ENCODE data around the gene MUSTN1. TPM values are rescaled to one million over a fixed set of nuclear protein-coding genes. Genes with fewer than 3 reads are reported as not detected.

Gene MUSTN1
- total RNA-seq, 1 donor from 2014 or later = 4.1 TPM

GRCh38 chr3:52879581-52879980 lies 44.8 kb upstream of the MUSTN1 start:
- no peaks in the 10 kb centered on the region for H3K9me3 Mint-ChIP-seq
- H3K36me3 Mint-ChIP-seq (ENCODE audit: low read depth) = peaks cover 8% of the 10 kb centered on the region
- DNase-seq (ENCODE audit: low read depth, low spot score) = no peak
- peaks cover 4% of the 10 kb centered on the region for H3K4me1 Mint-ChIP-seq
- H3K4me3 Mint-ChIP-seq = no peak overlapping the region
- H3K27ac Mint-ChIP-seq (ENCODE audit: unreplicated experiment) = no peak overlapping the region
- TF ChIP-seq CTCF (conservative IDR thresholded peaks at IDR 0.05) = no peak
- H3K27me3 Mint-ChIP-seq (ENCODE audit: low read depth) = no peaks in the 10 kb centered on the region

- no peak overlapping the region for H3K27ac Mint-ChIP-seq (ENCODE audit: unreplicated experiment)
- no peak for DNase-seq (ENCODE audit: low read depth, low spot score)
- peaks cover 6% of the 10 kb centered on the region for H3K36me3 Mint-ChIP-seq (ENCODE audit: low read depth)
- H3K27me3 Mint-ChIP-seq (ENCODE audit: low read depth) = no peaks in the 10 kb centered on the region
- no peak for TF ChIP-seq CTCF (conservative IDR thresholded peaks at IDR 0.05)
- H3K9me3 Mint-ChIP-seq = no peaks in the 10 kb centered on the region
- no peak overlapping the region for H3K4me3 Mint-ChIP-seq
- H3K4me1 Mint-ChIP-seq = peaks cover 4% of the 10 kb centered on the region
Observed at GRCh38 chr3:52879090-52879489, 44.3 kb upstream of the MUSTN1 start.

GRCh38 chr3:52877085-52877484 lies 42.3 kb upstream of the MUSTN1 start:
- Mint-ChIP-seq H3K9me3 (no peaks in the 10 kb centered on the region), H3K4me3 (no peak overlapping the region), H3K36me3 (ENCODE audit: low read depth) (peaks cover 4% of the 10 kb centered on the region), H3K4me1 (no peaks in the 10 kb centered on the region), H3K27me3 (ENCODE audit: low read depth) (no peaks in the 10 kb centered on the region), H3K27ac (ENCODE audit: unreplicated experiment) (no peak overlapping the region)
- TF ChIP-seq CTCF (conservative IDR thresholded peaks at IDR 0.05) = no peak
- no peak for DNase-seq (ENCODE audit: low read depth, low spot score)

- TF ChIP-seq CTCF (conservative IDR thresholded peaks at IDR 0.05) = no peak
- H3K27me3 Mint-ChIP-seq (ENCODE audit: low read depth) = no peaks in the 10 kb centered on the region
- H3K4me3 Mint-ChIP-seq = no peak overlapping the region
- peaks cover 4% of the 10 kb centered on the region for H3K36me3 Mint-ChIP-seq (ENCODE audit: low read depth)
- no peak overlapping the region for H3K27ac Mint-ChIP-seq (ENCODE audit: unreplicated experiment)
- no peaks in the 10 kb centered on the region for H3K9me3 Mint-ChIP-seq
- no peak for DNase-seq (ENCODE audit: low read depth, low spot score)
- no peaks in the 10 kb centered on the region for H3K4me1 Mint-ChIP-seq
Observed at GRCh38 chr3:52874864-52875587, 40.2 kb upstream of the MUSTN1 start.

- Mint-ChIP-seq H3K27me3 (ENCODE audit: low read depth) (no peaks in the 10 kb centered on the region), H3K9me3 (no peaks in the 10 kb centered on the region), H3K36me3 (ENCODE audit: low read depth) (peaks cover 4% of the 10 kb centered on the region), H3K27ac (ENCODE audit: unreplicated experiment) (no peak overlapping the region), H3K4me1 (no peaks in the 10 kb centered on the region), H3K4me3 (no peak overlapping the region)
- no peak for TF ChIP-seq CTCF (conservative IDR thresholded peaks at IDR 0.05)
- no peak for DNase-seq (ENCODE audit: low read depth, low spot score)
Observed at GRCh38 chr3:52874160-52874701, 39.4 kb upstream of the MUSTN1 start.
